Upper lobe of right lung (tissue), 1 donor: ENCODE data around the gene FAM174B. TPM values are rescaled to one million over a fixed set of nuclear protein-coding genes. Genes with fewer than 3 reads are reported as not detected.
A peak's percentile ranks its signal among the peaks of the same experiment; 100 is the strongest.

Experiments used
- ATAC-seq: fragments of 200-7000 bp; cut with Tn5 transposase; one replicate; pipeline ENCODE4 v1.9.1; 2020; ENCODE audit warnings: mild to moderate bottlenecking, moderate library complexity
- DNase-seq: peaks from one replicate; pipeline ENCODE4 v3.0.0-alpha.2; 2020
- H3K27ac ChIP-seq: fragments of 200-600 bp; one replicate; pipeline ENCODE4 v1.8.0; 2022
- H3K27me3 ChIP-seq: fragments of 200-600 bp; one replicate; pipeline ENCODE4 v1.8.0; 2022; ENCODE audit warnings: mild to moderate bottlenecking
- H3K36me3 ChIP-seq: fragments of 200-600 bp; one replicate; pipeline ENCODE4 v1.8.0; 2022
- H3K4me1 ChIP-seq: fragments of 200-600 bp; one replicate; pipeline ENCODE4 v1.8.0; 2022
- H3K4me3 ChIP-seq: fragments of 200-600 bp; one replicate; pipeline ENCODE4 v1.8.0; 2022; ENCODE audit warnings: mild to moderate bottlenecking
- H3K9me3 ChIP-seq: fragments of 200-600 bp; one replicate; pipeline ENCODE4 v1.8.0; 2022
- CTCF ChIP-seq: fragments of 200-600 bp; IDR thresholded peaks from one replicate; pipeline ENCODE4 v1.8.0; 2022; ENCODE audit warnings: antibody characterized with exemption
- intact Hi-C: fragments of 100-400 bp; cut with DNase I; formaldehyde crosslinking; loops from one replicate; pipeline ENCODE4 v1.11.0; 2022
- total RNA-seq: library from RNA; stranded (reverse); fragmentation: NEBNext Ultra II Directional; extraction: Animal tissue kit (Norgen Biotek cat#: 25700); gene quantifications from one replicate; pipeline ENCODE4 v1.2.1, GENCODE V29; 2021
- donor health status: DM: no; HTN: yes; CAD: no; lungs with severe emphysema.

The FAM174B gene
- total RNA-seq, 1 donor from 2014 or later = 62.9 TPM

GRCh38 chr15:92669432-92669831 is 13.9 kb upstream of the FAM174B start:
- no peak for TF ChIP-seq CTCF
- no peak overlapping the region for H3K4me3 ChIP-seq
- H3K27me3 ChIP-seq = no peaks in the 10 kb centered on the region
- H3K27ac ChIP-seq = no peak overlapping the region
- H3K4me1 ChIP-seq = peaks cover 16% of the 10 kb centered on the region
- ATAC-seq (no peak), DNase-seq (no peak)
- no peaks in the 10 kb centered on the region for H3K36me3 ChIP-seq
- intact Hi-C loops = no loop called here
- H3K9me3 ChIP-seq = no peaks in the 10 kb centered on the region

- Histone ChIP-seq H3K9me3 (no peaks in the 10 kb centered on the region), H3K4me3 (no peak overlapping the region), H3K36me3 (no peaks in the 10 kb centered on the region), H3K4me1 (peaks cover 16% of the 10 kb centered on the region), H3K27me3 (no peaks in the 10 kb centered on the region), H3K27ac (no peak overlapping the region)
- no peak for ATAC-seq
- no peak for DNase-seq
- intact Hi-C loops = no loop called here
- no peak for TF ChIP-seq CTCF
Measured at GRCh38 chr15:92668620-92669019, 13.0 kb upstream of the FAM174B start.

GRCh38 chr15:92667970-92668485 is 12.5 kb upstream of the FAM174B start:
- intact Hi-C loops = no loop called here
- no peak for DNase-seq
- TF ChIP-seq CTCF = no peak
- no peak for ATAC-seq
- Histone ChIP-seq H3K36me3 (no peaks in the 10 kb centered on the region), H3K9me3 (no peaks in the 10 kb centered on the region), H3K4me3 (no peak overlapping the region), H3K27ac (no peak overlapping the region), H3K4me1 (peaks cover 16% of the 10 kb centered on the region), H3K27me3 (no peaks in the 10 kb centered on the region)

GRCh38 chr15:92667287-92667904 is 11.8 kb upstream of the FAM174B start:
- peaks cover 16% of the 10 kb centered on the region for H3K4me1 ChIP-seq
- ATAC-seq (peak; percentile 50), DNase-seq (no peak)
- H3K36me3 ChIP-seq = no peaks in the 10 kb centered on the region
- H3K27me3 ChIP-seq = no peaks in the 10 kb centered on the region
- no peak overlapping the region for H3K4me3 ChIP-seq
- H3K27ac ChIP-seq = peak overlapping the region; percentile 56
- no peak for TF ChIP-seq CTCF
- no peaks in the 10 kb centered on the region for H3K9me3 ChIP-seq
- intact Hi-C loops = no loop called here

- H3K4me1 ChIP-seq = peaks cover 16% of the 10 kb centered on the region
- ATAC-seq (peak; percentile 84), DNase-seq (no peak)
- H3K4me3 ChIP-seq = no peak overlapping the region
- intact Hi-C loops = no loop called here
- TF ChIP-seq CTCF = no peak
- no peaks in the 10 kb centered on the region for H3K27me3 ChIP-seq
- peak overlapping the region; percentile 56 for H3K27ac ChIP-seq
- H3K36me3 ChIP-seq = no peaks in the 10 kb centered on the region
- no peaks in the 10 kb centered on the region for H3K9me3 ChIP-seq
Measured at GRCh38 chr15:92666780-92667179, 11.2 kb upstream of the FAM174B start.
